IMR-90 (cell line): ENCODE measurements around the gene ADAM15. TPM values are rescaled to one million over a fixed set of nuclear protein-coding genes. Genes with fewer than 3 reads are reported as not detected.

Source experiments
- ATAC-seq: fragments of 200-7000 bp; cut with Tn5 transposase; 2 replicates; pipeline ENCODE4 v1.9.1; 2020; ENCODE audit warnings: low read depth, mild to moderate bottlenecking, moderate library complexity
- BruUV-seq: library from RNA; stranded (reverse); fragments of 400-500 nt; replicated peaks from 2 replicates; lab custom pipeline; 2021; lab: Mats Ljungman, UMichigan
- CTCF ChIA-PET: fragments of 300-600 bp; formaldehyde crosslinking; extraction: SDS; loops from one replicate; lab custom pipeline; 2021; ENCODE audit warnings: antibody characterized with exemption; lab: Yijun Ruan, JAX
- POLR2A ChIA-PET: fragments of 300-600 bp; sonication (Branson Sonifier 250); formaldehyde crosslinking; loops from one replicate; lab custom pipeline; 2022; ENCODE audit warnings: antibody characterized with exemption; ENCODE audit not compliant: unreplicated experiment; lab: Charles Lee
- DNase-seq: peaks from one replicate; pipeline ENCODE4 v3.0.0; 2013
- H2AFZ ChIP-seq: replicated peaks from 2 replicates; pipeline ENCODE3; 2013; ENCODE audit warnings: low read length, mild to moderate bottlenecking; ENCODE audit not compliant: poor library complexity
- H2AK5ac ChIP-seq: 2 replicates; pipeline ENCODE4 v1.6.1; 2013; ENCODE audit warnings: low read depth, low read length, inconsistent platforms
- H2AK9ac ChIP-seq: replicated peaks from 2 replicates; pipeline ENCODE3; 2013; ENCODE audit warnings: mild to moderate bottlenecking, low read depth, low read length, moderate library complexity; ENCODE audit not compliant: poor library complexity
- H2BK120ac ChIP-seq: 2 replicates; pipeline ENCODE4 v1.6.1; 2013; ENCODE audit warnings: low read depth, low read length, inconsistent platforms
- H2BK15ac ChIP-seq: 3 replicates; pipeline ENCODE4 v1.6.1; 2013; ENCODE audit warnings: low read depth, low read length, inconsistent platforms
- H2BK20ac ChIP-seq: 2 replicates; pipeline ENCODE4 v1.6.1; 2013; ENCODE audit warnings: low read depth, mild to moderate bottlenecking, inconsistent platforms, low read length, moderate library complexity
- H2BK5ac ChIP-seq: 2 replicates; pipeline ENCODE4 v1.6.1; 2013; ENCODE audit warnings: mild to moderate bottlenecking, low read depth, low read length, inconsistent platforms; ENCODE audit not compliant: poor library complexity, severe bottlenecking
- H3K14ac ChIP-seq: replicated peaks from 2 replicates; pipeline ENCODE4 v1.6.1; 2013; ENCODE audit warnings: low read depth, low read length, inconsistent platforms
- H3K18ac ChIP-seq: 2 replicates; pipeline ENCODE4 v1.6.1; 2013; ENCODE audit warnings: low read depth, low read length, control low read depth
- H3K23ac ChIP-seq: 2 replicates; pipeline ENCODE4 v1.6.1; 2013; ENCODE audit warnings: low read depth, low read length, inconsistent platforms
- H3K27ac ChIP-seq: 2 replicates; pipeline ENCODE4 v1.5.1; 2013; ENCODE audit warnings: mild to moderate bottlenecking, control low read depth, low read length; ENCODE audit not compliant: insufficient read depth
- H3K27me3 ChIP-seq: 2 replicates; pipeline ENCODE4 v1.6.1; 2013; ENCODE audit warnings: low read length; ENCODE audit not compliant: control insufficient read depth, insufficient read depth
- H3K36me3 ChIP-seq: 2 replicates; pipeline ENCODE4 v1.6.1; 2013; ENCODE audit warnings: low read length, mixed read lengths; ENCODE audit not compliant: control insufficient read depth, insufficient read depth
- H3K4ac ChIP-seq: 2 replicates; pipeline ENCODE4 v1.6.1; 2013; ENCODE audit warnings: low read depth, low read length, inconsistent platforms
- H3K4me1 ChIP-seq: 2 replicates; pipeline ENCODE4 v1.6.1; 2013; ENCODE audit warnings: low read length, mixed read lengths; ENCODE audit not compliant: control insufficient read depth, insufficient read depth
- H3K4me2 ChIP-seq: 2 replicates; pipeline ENCODE4 v1.6.1; 2013; ENCODE audit warnings: low read depth, mild to moderate bottlenecking, control low read depth, low read length, moderate library complexity
- H3K4me3 ChIP-seq: 2 replicates; pipeline ENCODE4 v1.5.1; 2013; ENCODE audit warnings: low read depth, mild to moderate bottlenecking, control low read depth, low read length, moderate library complexity; ENCODE audit not compliant: insufficient read depth
- H3K56ac ChIP-seq: 2 replicates; pipeline ENCODE4 v1.6.1; 2013; ENCODE audit warnings: low read length, inconsistent platforms; ENCODE audit not compliant: insufficient read depth; ENCODE audit errors: extremely low read depth
- H3K79me1 ChIP-seq, 2 experiments: 2 replicates each; pipeline ENCODE4 v1.6.1; 2013; ENCODE audit warnings: low read length in 2 of 2, inconsistent platforms in 1 of 2, low read depth in 1 of 2
- H3K9ac ChIP-seq: 2 replicates; pipeline ENCODE4 v1.6.1; 2013; ENCODE audit warnings: low read depth, low read length, control low read depth
- H3K9me1 ChIP-seq: 2 replicates; pipeline ENCODE4 v1.6.1; 2013; ENCODE audit warnings: low read length, inconsistent platforms; ENCODE audit not compliant: insufficient read depth
- H3K9me3 ChIP-seq: 2 replicates; pipeline ENCODE4 v1.6.1; 2013; ENCODE audit warnings: low read length; ENCODE audit not compliant: control insufficient read depth, insufficient read depth
- H4K20me1 ChIP-seq: 2 replicates; pipeline ENCODE4 v1.6.1; 2013; ENCODE audit warnings: low read length, inconsistent platforms; ENCODE audit not compliant: insufficient read depth
- H4K5ac ChIP-seq: 2 replicates; pipeline ENCODE4 v1.6.1; 2013; ENCODE audit warnings: mild to moderate bottlenecking, low read depth, low read length, control low read depth
- H4K8ac ChIP-seq, 2 experiments: 2 replicates each; pipeline ENCODE4 v1.6.1; 2013; ENCODE audit warnings: low read depth in 2 of 2, low read length in 2 of 2, control low read depth in 1 of 2, inconsistent platforms in 1 of 2
- H4K91ac ChIP-seq: 2 replicates; pipeline ENCODE4 v1.6.1; 2013; ENCODE audit warnings: low read depth, low read length, inconsistent platforms; ENCODE audit not compliant: insufficient read depth
- BHLHE40 ChIP-seq: fragments of 150-350 bp; IDR thresholded peaks from 2 replicates; pipeline ENCODE4 v1.6.1; 2016; ENCODE audit warnings: mild to moderate bottlenecking, low read depth, low read length
- NFE2L2 ChIP-seq: fragments of 150-350 bp; IDR thresholded peaks from 2 replicates; pipeline ENCODE4 v1.6.1; 2016; ENCODE audit warnings: low read depth, mild to moderate bottlenecking, low read length
- WGBS, 2 experiments: methylation state at CpG; one replicate each; pipeline versions ENCODE4 v1.1.5 to v1.1.7; 2013; ENCODE audit warnings: missing lambda C conversion rate in 2 of 2; ENCODE audit not compliant: insufficient read length in 1 of 2; ENCODE audit errors: extremely low coverage in 2 of 2; 5-methylcytosine and 5-hydroxymethylcytosine counted together
- dilution Hi-C: fragments of 300-500 bp; cut with HindIII; formaldehyde crosslinking; loops from one replicate; pipeline ENCODE4 v1.14.3; 2018; ENCODE audit warnings: low sequenced_read_pairs; ENCODE audit not compliant: unreplicated experiment
- in situ Hi-C: fragments of 300-500 bp; cut with MboI; formaldehyde crosslinking; loops from 3 replicates; pipeline ENCODE4 v1.14.3; 2019; ENCODE audit warnings: low sequenced_read_pairs, inconsistent platforms, mixed read lengths
- intact Hi-C: fragments of 100-400 bp; cut with micrococcal nuclease; formaldehyde crosslinking; loops from 2 replicates; pipeline ENCODE4 v1.10.0; 2022
- polyA plus RNA-seq, 3 experiments: library from polyadenylated mRNA; depleted of rRNA; stranded (reverse); fragments of >200 nt; gene quantifications; 2 replicates each; pipeline ENCODE4 v1.2.3, GENCODE V29; 2012; ENCODE audit warnings: low replicate concordance in 1 of 3
- total RNA-seq: library from RNA; depleted of rRNA; stranded (reverse); fragments of >200 nt; gene quantifications from 2 replicates; pipeline ENCODE4 v1.2.3, GENCODE V29; 2012

The ADAM15 gene
- total and polyA plus RNA-seq, 2 of the 4 experiments (the other 2 are of a cell fraction) = 25.6 to 52.4 TPM

GRCh38 chr1:155085504-155086127 is 34.5 kb downstream of the ADAM15 start:
- H3K9ac ChIP-seq = peak overlapping the region; percentile 59; the same call in 1 of the 2 replicates
- 2% methylated on average over 10 of the region's 32 CpGs; no CpG with 5 or more reads in 1 of the 2 experiments for WGBS, 2 experiments
- in situ Hi-C loops = no loop called here

More at GRCh38 chr1:155085504-155086127, 34.5 kb downstream of the ADAM15 start:
- H3K4ac ChIP-seq = no peak overlapping the region
- no peak overlapping the region for H3K23ac ChIP-seq
- no peak overlapping the region for H4K91ac ChIP-seq
- intact Hi-C loops (loop anchor here (2.0 to 10.0 kb wide), 2 partner anchors 125 to 611 kb away; partner anchors contain the start of gene PYGO2), dilution Hi-C loops (no loop called here)
- no peak overlapping the region for H2BK5ac ChIP-seq
- H3K4me1 ChIP-seq = peaks cover 5% of the 10 kb centered on the region; the same call in 1 of the 2 replicates
- ChIA-PET POLR2A (no interaction called here), CTCF (interaction anchor here (0.8 to 1.7 kb wide), 13 partner anchors 15 to 124 kb away, joined by 3 to 9 read pairs (median 6); partner anchors contain the start of genes KRTCAP2, PYGO2 and SHC1)
- H2AK9ac ChIP-seq = peak overlapping the region; percentile 77
- no peaks in the 10 kb centered on the region for H3K9me3 ChIP-seq
- H3K36me3 ChIP-seq = no peaks in the 10 kb centered on the region
- no peak overlapping the region; the same call in 2 of the 3 replicates for H2BK15ac ChIP-seq
- H2AFZ ChIP-seq = peak overlapping the region; percentile 99
- peak overlapping the region; percentile 36 to 55; a peak in 3 of 4 replicates for H4K8ac ChIP-seq
- peaks cover 5% of the 10 kb centered on the region for H3K9me1 ChIP-seq
- H3K18ac ChIP-seq = no peak overlapping the region
- no peak for TF ChIP-seq NFE2L2
- 0 out of 2 replicates have a peak, but pooled peaks have one; percentile 25 for TF ChIP-seq BHLHE40
- no TSS peak for BruUV-seq
- H4K20me1 ChIP-seq = peaks cover 4% of the 10 kb centered on the region; the same call in 1 of the 2 replicates
- peak overlapping the region; percentile 53; the same call in 1 of the 2 replicates for H2AK5ac ChIP-seq
- no peaks in the 10 kb centered on the region; a peak in 1 of 4 replicates for H3K79me1 ChIP-seq
- H3K4me3 ChIP-seq = peak overlapping the region; percentile 76
- DNase-seq (peak; percentile 21), ATAC-seq (peak; percentile 9)
- H3K27ac ChIP-seq = peak overlapping the region; percentile 14; the same call in 1 of the 2 replicates
- no peak overlapping the region for H3K14ac ChIP-seq
- H3K4me2 ChIP-seq = peak overlapping the region; percentile 96
- H3K27me3 ChIP-seq = peaks cover 36% of the 10 kb centered on the region
- no peak overlapping the region for H2BK120ac ChIP-seq
- H4K5ac ChIP-seq = no peak overlapping the region
- no peak overlapping the region for H2BK20ac ChIP-seq
- H3K56ac ChIP-seq = no peak overlapping the region
